ENCODE measurements around the gene FADS6.

GRCh38 chr17:74873874-74874614 lies 19.4 kb downstream of the FADS6 start:
- TF ChIP-seq MAX (IDR thresholded peaks at IDR 0.05; ENCODE audit: low read depth, low read length) = no peak
- TF ChIP-seq SIX5 (IDR thresholded peaks at IDR 0.05; ENCODE audit: low read depth, low read length, severe bottlenecking) = no peak
- no peak for TF ChIP-seq RAD21 (IDR thresholded peaks at IDR 0.05; ENCODE audit: insufficient read depth, low read depth, low read length)
- no peak for TF ChIP-seq TCF7 (IDR thresholded peaks at IDR 0.05; ENCODE audit: borderline replicate concordance)
- TF ChIP-seq HCFC1 (IDR thresholded peaks at IDR 0.05; ENCODE audit: low read length) = no peak
- TF ChIP-seq ZZZ3 (IDR thresholded peaks at IDR 0.05; ENCODE audit: control insufficient read depth, insufficient read length, low read depth) = no peak
- no peak for TF ChIP-seq CTCF (IDR thresholded peaks at IDR 0.05 in 2 of 3, conservative IDR thresholded peaks at IDR 0.05 in 1 of 3; ENCODE audit: control insufficient read depth in 2 of 3, extremely low read depth in 1 of 3, insufficient read depth in 1 of 3, low read depth in 3 of 3, low read length in 3 of 3)
- no peak for TF ChIP-seq ZBTB11 (CRISPR knock-in tag; IDR thresholded peaks at IDR 0.05)
- TF ChIP-seq SMC3 (IDR thresholded peaks at IDR 0.05; ENCODE audit: borderline replicate concordance, low read length) = no peak

All from GM12878 (cell line).